Measurements from ENCODE around the gene RD3L. TPM values are rescaled to one million over a fixed set of nuclear protein-coding genes. Genes with fewer than 3 reads are reported as not detected.
"Not testable (repeated sequence)": the region's sequence is repeated elsewhere in the genome, so short reads cannot be mapped to it uniquely, and the experiment has no call there.

RD3L gene
- not detected in 2 replicates for total RNA-seq

DNA sequence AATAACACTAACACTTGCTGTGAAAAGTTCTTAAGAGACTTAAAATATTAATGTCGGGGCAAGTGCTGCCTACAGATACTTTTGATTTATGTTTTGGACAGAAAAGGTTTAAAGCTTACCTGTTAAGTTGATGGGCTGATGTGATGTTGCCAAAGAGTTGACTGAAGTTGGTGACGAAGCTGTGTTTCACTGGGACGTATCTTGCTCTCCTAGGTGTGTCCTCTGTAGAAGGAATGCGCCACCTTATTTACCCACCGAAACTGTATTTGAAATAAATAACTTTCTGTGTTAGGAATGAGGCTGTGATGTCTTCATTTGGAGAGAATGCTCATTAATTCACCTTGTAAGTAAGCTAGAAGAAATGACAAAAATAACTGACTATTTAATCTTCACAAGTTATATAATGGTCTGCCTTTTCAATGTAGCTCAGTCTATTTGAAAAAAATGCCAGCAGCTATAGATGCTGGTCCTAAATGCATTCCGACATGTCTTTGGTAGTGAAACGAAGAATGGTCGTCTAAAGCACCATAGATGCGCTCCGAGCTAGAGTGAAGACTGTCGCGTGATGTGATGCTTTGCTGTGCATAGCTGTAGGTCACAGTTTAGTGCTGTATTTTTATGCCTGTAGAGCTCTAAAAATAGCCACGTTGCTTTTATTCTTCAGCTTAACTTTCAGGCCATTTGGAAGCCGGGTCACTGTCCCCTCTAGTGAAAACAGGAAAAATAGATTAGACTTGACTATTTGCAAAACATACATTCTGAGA, at the start of gene RD3L:
RD3L (minus strand) TSS at position 557 of the 764 bp plus-strand sequence. CDS start 834 bp downstream, outside the sequence.
- intact Hi-C loops (cut with micrococcal nuclease), result no loop called here
- no peaks in the 10 kb centered on the region for H3K4me1 Mint-ChIP-seq (ENCODE audit: low read depth)
- peaks cover 8% of the 10 kb centered on the region for H3K9me3 Mint-ChIP-seq
- H3K36me3 Mint-ChIP-seq (ENCODE audit: low read depth), result no peaks in the 10 kb centered on the region
- no peak within 1 kb of the TSS for H3K4me3 Mint-ChIP-seq (ENCODE audit: low read depth)
- DNase-seq (ENCODE audit: low spot score), result no peak
- peaks cover 22% of the 10 kb centered on the region for H3K27me3 Mint-ChIP-seq (ENCODE audit: low read depth)
- H3K27ac Mint-ChIP-seq, result no peak within 1 kb of the TSS

DNA sequence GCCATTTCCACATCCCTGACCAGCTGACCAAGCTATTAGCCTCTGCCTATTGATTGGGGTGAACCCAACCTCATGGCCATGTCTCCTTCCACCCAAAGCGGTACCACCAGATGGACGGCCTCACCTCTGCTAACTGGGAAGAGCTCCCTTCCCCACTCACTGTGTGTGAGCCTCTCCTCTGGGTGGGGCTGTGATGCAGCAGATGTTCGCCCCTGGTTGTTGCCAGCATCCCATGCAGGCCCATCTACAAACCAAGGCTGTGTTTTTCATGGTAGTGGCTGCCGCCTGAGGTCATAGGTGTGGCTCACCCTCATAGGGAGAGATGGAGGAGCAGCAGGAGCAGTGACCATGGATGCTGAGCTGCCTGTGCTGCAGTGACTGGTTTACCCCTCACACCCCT, 47.6 kb upstream of the RD3L start:
- Mint-ChIP-seq H3K9me3 (peaks cover 7% of the 10 kb centered on the region), H3K4me3 (ENCODE audit: low read depth) (no peak overlapping the region), H3K27me3 (ENCODE audit: low read depth) (peaks cover 12% of the 10 kb centered on the region), H3K27ac (no peak overlapping the region), H3K4me1 (ENCODE audit: low read depth) (no peaks in the 10 kb centered on the region), H3K36me3 (ENCODE audit: low read depth) (no peaks in the 10 kb centered on the region)
- DNase-seq (ENCODE audit: low spot score), result no peak
- intact Hi-C loops (cut with micrococcal nuclease), result no loop called here

GRCh38 chr14:103989034-103989433, 46.7 kb upstream of the RD3L start:
- peaks cover 12% of the 10 kb centered on the region for H3K27me3 Mint-ChIP-seq (ENCODE audit: low read depth)

GRCh38 chr14:103984196-103984595, 41.9 kb upstream of the RD3L start:
- Mint-ChIP-seq H3K36me3 (ENCODE audit: low read depth) (no peaks in the 10 kb centered on the region), H3K27ac (no peak overlapping the region), H3K4me3 (ENCODE audit: low read depth) (no peak overlapping the region), H3K4me1 (ENCODE audit: low read depth) (no peaks in the 10 kb centered on the region), H3K9me3 (peaks cover 5% of the 10 kb centered on the region), H3K27me3 (ENCODE audit: low read depth) (peaks cover 13% of the 10 kb centered on the region)
- no peak for DNase-seq (ENCODE audit: low spot score)
- intact Hi-C loops (cut with micrococcal nuclease), result no loop called here

More at GRCh38 chr14:103989034-103989433, 46.7 kb upstream of the RD3L start:
- Mint-ChIP-seq H3K4me3 (ENCODE audit: low read depth) (no peak overlapping the region), H3K9me3 (peaks cover 7% of the 10 kb centered on the region), H3K27ac (no peak overlapping the region), H3K4me1 (ENCODE audit: low read depth) (no peaks in the 10 kb centered on the region), H3K36me3 (ENCODE audit: low read depth) (no peaks in the 10 kb centered on the region)
- intact Hi-C loops (cut with micrococcal nuclease), result no loop called here
- no peak for DNase-seq (ENCODE audit: low spot score)

DNA sequence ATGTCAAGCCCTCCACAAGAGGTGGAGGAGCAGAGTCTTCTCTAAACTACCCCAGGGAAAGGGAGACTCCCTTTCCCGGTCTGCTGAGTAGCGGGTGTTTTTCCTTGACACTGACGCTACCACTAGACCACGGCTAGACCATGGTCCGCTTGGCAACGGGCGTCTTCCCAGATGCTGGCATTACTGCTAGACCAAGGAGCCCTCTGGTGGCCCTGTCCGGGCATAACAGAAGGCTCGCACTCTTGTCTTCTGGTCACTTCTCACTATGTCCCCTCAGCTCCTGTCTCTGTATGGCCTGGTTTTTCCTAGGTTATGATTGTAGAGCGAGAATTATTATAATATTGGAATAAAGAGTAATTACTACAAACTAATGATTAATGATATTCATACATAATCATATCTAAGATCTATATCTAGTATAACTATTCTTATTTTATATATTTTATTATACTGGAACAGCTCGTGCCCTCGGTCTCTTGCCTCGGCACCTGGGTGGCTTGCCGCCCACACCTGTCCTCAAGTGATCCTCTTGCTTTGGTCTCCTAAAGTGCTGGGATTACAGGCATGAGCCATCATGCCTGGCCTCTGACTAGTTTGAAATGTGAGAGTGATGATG, 38.4 kb upstream of the RD3L start:
- DNase-seq (ENCODE audit: low spot score); H3K9me3 Mint-ChIP-seq; H3K4me3 Mint-ChIP-seq (ENCODE audit: low read depth); intact Hi-C loops (cut with micrococcal nuclease); H3K4me1 Mint-ChIP-seq (ENCODE audit: low read depth); H3K36me3 Mint-ChIP-seq (ENCODE audit: low read depth); H3K27ac Mint-ChIP-seq; H3K27me3 Mint-ChIP-seq (ENCODE audit: low read depth): not testable (repeated sequence)

DNA sequence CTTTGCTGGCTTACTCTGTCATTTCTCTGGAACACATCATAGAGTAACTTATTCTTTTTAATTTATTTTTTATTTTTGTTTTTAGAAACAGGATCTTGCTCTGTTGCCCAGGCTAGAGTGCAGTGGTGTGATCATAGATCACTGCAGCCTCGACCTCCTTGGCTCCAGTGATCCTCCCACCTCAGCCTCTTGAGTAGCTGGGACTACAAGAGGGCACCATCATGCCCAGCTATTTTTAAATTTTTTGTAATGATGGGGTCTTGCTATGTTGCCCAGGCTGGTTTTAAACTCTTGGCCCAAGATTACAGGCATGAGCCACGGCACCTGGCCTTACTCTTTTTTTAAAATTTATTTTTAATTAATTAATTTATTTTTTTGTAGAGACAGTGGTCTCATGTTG, 32.2 kb upstream of the RD3L start:
- no peak for DNase-seq (ENCODE audit: low spot score)
- H3K36me3 Mint-ChIP-seq (ENCODE audit: low read depth), result no peaks in the 10 kb centered on the region
- H3K27me3 Mint-ChIP-seq (ENCODE audit: low read depth), result peaks cover 3% of the 10 kb centered on the region
- H3K27ac Mint-ChIP-seq, result no peak overlapping the region
- no peaks in the 10 kb centered on the region for H3K9me3 Mint-ChIP-seq
- no peaks in the 10 kb centered on the region for H3K4me1 Mint-ChIP-seq (ENCODE audit: low read depth)
- H3K4me3 Mint-ChIP-seq (ENCODE audit: low read depth), result no peak overlapping the region
- intact Hi-C loops (cut with micrococcal nuclease), result no loop called here

- intact Hi-C loops (cut with micrococcal nuclease), result no loop called here
- no peaks in the 10 kb centered on the region for H3K36me3 Mint-ChIP-seq (ENCODE audit: low read depth)
- no peaks in the 10 kb centered on the region for H3K4me1 Mint-ChIP-seq (ENCODE audit: low read depth)
- DNase-seq (ENCODE audit: low spot score), result no peak
- no peak overlapping the region for H3K27ac Mint-ChIP-seq
- H3K4me3 Mint-ChIP-seq (ENCODE audit: low read depth), result no peak overlapping the region
- H3K27me3 Mint-ChIP-seq (ENCODE audit: low read depth), result peaks cover 3% of the 10 kb centered on the region
- H3K9me3 Mint-ChIP-seq, result no peaks in the 10 kb centered on the region
Observed at GRCh38 chr14:103973354-103973753, 31.0 kb upstream of the RD3L start.

DNA sequence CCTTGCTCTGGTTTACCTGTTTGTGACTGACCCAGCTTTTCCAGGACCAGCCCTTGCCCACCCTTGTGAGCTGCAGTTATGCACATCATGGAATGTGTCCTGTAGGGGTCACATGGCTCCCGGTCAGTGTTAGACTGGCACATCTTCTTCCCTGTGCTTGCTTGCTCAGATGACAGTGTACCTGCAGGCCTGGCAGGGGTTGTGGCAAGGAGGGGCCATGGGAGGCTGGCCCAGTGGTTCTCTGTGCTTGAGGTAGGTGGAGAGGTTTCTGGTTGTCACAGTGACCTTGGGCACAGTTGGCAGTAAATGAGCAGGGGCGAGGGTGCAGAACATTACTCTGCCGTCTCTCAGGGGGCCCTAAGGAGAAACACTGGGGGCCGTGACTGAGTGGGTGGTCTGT, 27.6 kb upstream of the RD3L start:
- no peaks in the 10 kb centered on the region for H3K9me3 Mint-ChIP-seq
- no peak overlapping the region for H3K4me3 Mint-ChIP-seq (ENCODE audit: low read depth)
- H3K27ac Mint-ChIP-seq, result no peak overlapping the region
- H3K36me3 Mint-ChIP-seq (ENCODE audit: low read depth), result no peaks in the 10 kb centered on the region
- peaks cover 5% of the 10 kb centered on the region for H3K27me3 Mint-ChIP-seq (ENCODE audit: low read depth)
- H3K4me1 Mint-ChIP-seq (ENCODE audit: low read depth), result no peaks in the 10 kb centered on the region
- DNase-seq (ENCODE audit: low spot score), result no peak
- intact Hi-C loops (cut with micrococcal nuclease), result no loop called here

DNA sequence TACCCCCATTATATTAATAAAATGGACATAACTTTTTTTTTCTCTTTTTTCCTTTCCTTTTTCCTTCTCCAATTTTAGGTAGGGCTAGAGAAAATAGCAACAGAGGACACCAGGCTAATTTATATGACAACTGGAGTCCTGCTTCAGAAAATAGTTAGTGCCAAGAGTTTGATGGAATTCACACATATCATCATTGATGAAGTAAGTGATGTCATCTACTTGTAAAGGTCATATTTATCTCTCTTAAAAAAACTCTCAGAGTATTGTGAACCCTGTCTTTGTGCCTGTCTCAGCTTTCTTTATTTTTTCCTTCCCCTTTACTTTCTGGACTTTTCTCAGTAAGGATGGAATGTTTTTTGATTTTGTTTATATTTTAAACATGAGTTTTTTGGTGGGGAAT, 24.3 kb upstream of the RD3L start:
- Mint-ChIP-seq H3K9me3 (no peaks in the 10 kb centered on the region), H3K27ac (no peak overlapping the region), H3K4me1 (ENCODE audit: low read depth) (no peaks in the 10 kb centered on the region), H3K36me3 (ENCODE audit: low read depth) (no peaks in the 10 kb centered on the region), H3K27me3 (ENCODE audit: low read depth) (peaks cover 5% of the 10 kb centered on the region), H3K4me3 (ENCODE audit: low read depth) (no peak overlapping the region)
- no peak for DNase-seq (ENCODE audit: low spot score)
- intact Hi-C loops (cut with micrococcal nuclease), result no loop called here

- DNase-seq (ENCODE audit: low spot score), result no peak
- Mint-ChIP-seq H3K9me3 (no peaks in the 10 kb centered on the region), H3K27ac (no peak overlapping the region), H3K27me3 (ENCODE audit: low read depth) (peaks cover 4% of the 10 kb centered on the region), H3K4me3 (ENCODE audit: low read depth) (no peak overlapping the region), H3K4me1 (ENCODE audit: low read depth) (no peaks in the 10 kb centered on the region), H3K36me3 (ENCODE audit: low read depth) (no peaks in the 10 kb centered on the region)
- intact Hi-C loops (cut with micrococcal nuclease), result no loop called here
Observed at GRCh38 chr14:103961928-103962578, 19.7 kb upstream of the RD3L start.

DNA sequence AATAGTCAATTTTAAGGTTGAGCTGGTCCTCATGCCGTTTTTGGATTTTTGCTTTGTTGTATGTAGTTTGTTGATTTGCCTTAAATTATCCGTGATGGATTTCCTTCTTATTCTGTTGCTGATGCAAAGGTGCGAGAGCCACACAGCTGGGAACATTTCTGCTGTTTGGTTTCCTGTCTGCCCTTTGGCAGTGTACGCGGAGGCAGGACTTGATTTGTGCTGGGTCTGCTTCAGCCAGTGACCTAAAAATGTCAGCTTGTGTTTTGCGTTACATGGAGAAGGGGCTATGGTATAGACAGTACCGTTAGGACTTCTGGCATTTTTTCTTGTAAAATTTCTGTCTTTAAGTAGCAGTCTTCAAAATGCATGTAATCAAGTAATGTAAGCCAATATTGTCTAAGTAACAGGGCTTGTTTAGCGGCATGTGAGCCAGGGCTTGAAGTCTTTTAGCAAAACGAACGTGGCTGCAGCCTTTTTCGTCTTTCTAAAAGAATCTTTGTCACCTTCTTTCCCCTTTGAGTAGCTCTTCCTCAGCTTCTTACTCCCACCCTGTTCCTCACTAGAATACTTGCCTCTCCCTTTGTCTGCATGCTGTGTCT, 18.2 kb upstream of the RD3L start:
- H3K36me3 Mint-ChIP-seq (ENCODE audit: low read depth), result no peaks in the 10 kb centered on the region
- no peak overlapping the region for H3K4me3 Mint-ChIP-seq (ENCODE audit: low read depth)
- H3K27me3 Mint-ChIP-seq (ENCODE audit: low read depth), result peaks cover 2% of the 10 kb centered on the region
- intact Hi-C loops (cut with micrococcal nuclease), result no loop called here
- H3K4me1 Mint-ChIP-seq (ENCODE audit: low read depth), result no peaks in the 10 kb centered on the region
- no peak overlapping the region for H3K27ac Mint-ChIP-seq
- no peak for DNase-seq (ENCODE audit: low spot score)
- H3K9me3 Mint-ChIP-seq, result no peaks in the 10 kb centered on the region

- DNase-seq (ENCODE audit: low spot score), result no peak
- Mint-ChIP-seq H3K4me1 (ENCODE audit: low read depth) (no peaks in the 10 kb centered on the region), H3K4me3 (ENCODE audit: low read depth) (no peak overlapping the region), H3K27ac (no peak overlapping the region), H3K36me3 (ENCODE audit: low read depth) (no peaks in the 10 kb centered on the region), H3K27me3 (ENCODE audit: low read depth) (peaks cover 16% of the 10 kb centered on the region), H3K9me3 (peaks cover 8% of the 10 kb centered on the region)
- intact Hi-C loops (cut with micrococcal nuclease), result no loop called here
Observed at GRCh38 chr14:103949131-103949790, 6.9 kb upstream of the RD3L start.

Measured in activated T-helper 2 cell treated with anti-CD3 and anti-CD28 coated beads, Interferon-gamma antibody, Interleukin-2, Interleukin-4, amounts not matched to agents 10 μg/mL and 5 μg/mL and 100 μg/mL, durations not matched to agents 14 hours and 24 hours and 36 hours (primary cell).